CD4-positive, alpha-beta T cell treated with Interleukin-15 for 4 hours (primary cell): ENCODE measurements around the gene LAMC3.

Experiments used
- DNase-seq: peaks from one replicate; pipeline ENCODE4 v3.0.0-alpha.2; 2020; ENCODE audit warnings: low spot score

LAMC3 gene

GRCh38 chr9:130979591-130980385, 29.2 kb upstream of the LAMC3 start:
- DNase-seq: no peak

- no peak for DNase-seq
Measured at GRCh38 chr9:130980526-130980925, 28.4 kb upstream of the LAMC3 start.

GRCh38 chr9:130981002-130981755, 27.8 kb upstream of the LAMC3 start:
- DNase-seq: no peak

- DNase-seq: no peak
Measured at GRCh38 chr9:130981756-130982137, 27.2 kb upstream of the LAMC3 start.

- no peak for DNase-seq
Measured at GRCh38 chr9:130982636-130983358, 26.2 kb upstream of the LAMC3 start.

GRCh38 chr9:130983359-130983670, 25.7 kb upstream of the LAMC3 start:
- no peak for DNase-seq

GRCh38 chr9:130983970-130984369, 25.0 kb upstream of the LAMC3 start:
- no peak for DNase-seq

GRCh38 chr9:130984521-130984920, 24.5 kb upstream of the LAMC3 start:
- no peak for DNase-seq

- DNase-seq: no peak
Measured at GRCh38 chr9:130985029-130985428, 23.9 kb upstream of the LAMC3 start.

GRCh38 chr9:130985606-130986162, 23.3 kb upstream of the LAMC3 start:
- DNase-seq: no peak

- no peak for DNase-seq
Measured at GRCh38 chr9:130986356-130986965, 22.5 kb upstream of the LAMC3 start.

GRCh38 chr9:130987054-130987453, 21.9 kb upstream of the LAMC3 start:
- no peak for DNase-seq

- DNase-seq: no peak
Measured at GRCh38 chr9:130987738-130988399, 21.1 kb upstream of the LAMC3 start.

- no peak for DNase-seq
Measured at GRCh38 chr9:130988400-130988747, 20.6 kb upstream of the LAMC3 start.

- no peak for DNase-seq
Measured at GRCh38 chr9:130988905-130989304, 20.1 kb upstream of the LAMC3 start.

GRCh38 chr9:130989391-130989790, 19.6 kb upstream of the LAMC3 start:
- no peak for DNase-seq

GRCh38 chr9:130989891-130990290, 19.1 kb upstream of the LAMC3 start:
- no peak for DNase-seq

GRCh38 chr9:130990306-130990977, 18.5 kb upstream of the LAMC3 start:
- no peak for DNase-seq

- DNase-seq: no peak
Measured at GRCh38 chr9:130990978-130991777, 17.8 kb upstream of the LAMC3 start.
